OCI-LY7 (cell line): ENCODE measurements around the gene SKIL. TPM values are rescaled to one million over a fixed set of nuclear protein-coding genes. Genes with fewer than 3 reads are reported as not detected.
"Not testable (repeated sequence)": the region's sequence is repeated elsewhere in the genome, so short reads cannot be mapped to it uniquely, and the experiment has no call there.

Experiments
- BruUV-seq: library from RNA; stranded (reverse); fragments of 400-500 nt; replicated peaks from 2 replicates; lab custom pipeline; 2021; lab: Mats Ljungman, UMichigan
- CTCF ChIA-PET: fragments of 300-600 bp; sonication (Branson Sonifier 250); formaldehyde crosslinking; loops from one replicate; lab custom pipeline; 2022; ENCODE audit warnings: antibody characterized with exemption; ENCODE audit not compliant: unreplicated experiment; lab: Charles Lee
- POLR2A ChIA-PET: fragments of 300-600 bp; sonication (Branson Sonifier 250); formaldehyde crosslinking; loops from one replicate; lab custom pipeline; 2022; ENCODE audit warnings: antibody characterized with exemption; lab: Charles Lee
- DNase-seq: peaks from one replicate; pipeline ENCODE4 v3.0.0-alpha.2; 2015; ENCODE audit warnings: low spot score
- H2AFZ ChIP-seq: fragments of 200-600 bp; sonication (generic), shearing (Covaris generic); 2 replicates; pipeline ENCODE4 v1.6.1; 2014; ENCODE audit warnings: mild to moderate bottlenecking, antibody characterized with exemption, low read length, moderate library complexity
- H3K27ac ChIP-seq: fragments of 200-600 bp; sonication (generic); 2 replicates; pipeline ENCODE4 v1.5.1; 2014; ENCODE audit warnings: mixed run types, low read depth, mild to moderate bottlenecking, moderate library complexity, low read length, inconsistent platforms; ENCODE audit not compliant: poor library complexity, severe bottlenecking
- H3K36me3 ChIP-seq: fragments of 200-600 bp; sonication (generic); 2 replicates; pipeline ENCODE4 v1.6.1; 2014; ENCODE audit warnings: mild to moderate bottlenecking, antibody characterized with exemption, low read length, moderate library complexity, mixed read lengths; ENCODE audit not compliant: insufficient read depth
- H3K4me1 ChIP-seq: fragments of 200-600 bp; sonication (generic); 2 replicates; pipeline ENCODE4 v1.5.1; 2014; ENCODE audit warnings: mild to moderate bottlenecking, low read length; ENCODE audit not compliant: insufficient read depth, poor library complexity, severe bottlenecking
- H3K4me2 ChIP-seq: fragments of 200-600 bp; sonication (generic); 2 replicates; pipeline ENCODE4 v1.6.1; 2014; ENCODE audit warnings: mild to moderate bottlenecking, low read length
- H3K4me3 ChIP-seq: fragments of 200-600 bp; sonication (generic); 2 replicates; pipeline ENCODE4 v1.5.1; 2014; ENCODE audit warnings: mild to moderate bottlenecking, low read depth, low read length; ENCODE audit not compliant: poor library complexity, severe bottlenecking
- H3K79me2 ChIP-seq: fragments of 200-600 bp; sonication (generic); 2 replicates; pipeline ENCODE4 v1.6.1; 2016; ENCODE audit warnings: low read depth, mild to moderate bottlenecking, low read length, moderate library complexity, mixed read lengths; ENCODE audit not compliant: insufficient read depth
- H3K9me2 ChIP-seq: fragments of 200-600 bp; sonication (generic); 2 replicates; pipeline ENCODE4 v1.6.1; 2016; ENCODE audit warnings: mild to moderate bottlenecking, low read length, mixed read lengths; ENCODE audit not compliant: insufficient read depth
- H3K9me3 ChIP-seq: fragments of 200-600 bp; sonication (generic); 2 replicates; pipeline ENCODE4 v1.6.1; 2014; ENCODE audit warnings: mild to moderate bottlenecking, mixed run types, low read length, mixed read lengths
- H4K20me1 ChIP-seq: fragments of 200-600 bp; sonication (generic); 2 replicates; pipeline ENCODE4 v1.6.1; 2014; ENCODE audit warnings: mild to moderate bottlenecking, antibody characterized with exemption, low read length, moderate library complexity, mixed read lengths; ENCODE audit not compliant: insufficient read depth
- EZH2phosphoT487 ChIP-seq: fragments of 200-600 bp; sonication (generic); IDR thresholded peaks from 2 replicates; pipeline ENCODE4 v1.6.1; 2018; ENCODE audit warnings: low read depth, borderline replicate concordance, mild to moderate bottlenecking, mixed run types, antibody characterized with exemption, low read length, moderate library complexity, mixed read lengths
- intact Hi-C: fragments of 100-400 bp; cut with micrococcal nuclease; formaldehyde crosslinking; loops from one replicate; pipeline ENCODE4 v1.10.0; 2022; ENCODE audit not compliant: unreplicated experiment
- total RNA-seq, 2 experiments: library from RNA; depleted of rRNA in 1 of 2; stranded (reverse); fragments of >200 nt in 1 of 2; shearing (Covaris generic) in 1 of 2; gene quantifications; 2 replicates each; pipeline ENCODE4 v1.2.3, GENCODE V29; 2014 to 2022
- TF ChIP-seq, protein P1 (sequence below): fragments of 200-600 bp; sonication (generic); conservative IDR thresholded peaks from 2 replicates; pipeline ENCODE4 v1.5.1; 2014; ENCODE audit warnings: mild to moderate bottlenecking, antibody characterized with exemption, low read length, moderate library complexity, mixed read lengths

SKIL gene
- total RNA-seq, 2 experiments from 2014 or later: 60.9 to 86.3 TPM

DNA sequence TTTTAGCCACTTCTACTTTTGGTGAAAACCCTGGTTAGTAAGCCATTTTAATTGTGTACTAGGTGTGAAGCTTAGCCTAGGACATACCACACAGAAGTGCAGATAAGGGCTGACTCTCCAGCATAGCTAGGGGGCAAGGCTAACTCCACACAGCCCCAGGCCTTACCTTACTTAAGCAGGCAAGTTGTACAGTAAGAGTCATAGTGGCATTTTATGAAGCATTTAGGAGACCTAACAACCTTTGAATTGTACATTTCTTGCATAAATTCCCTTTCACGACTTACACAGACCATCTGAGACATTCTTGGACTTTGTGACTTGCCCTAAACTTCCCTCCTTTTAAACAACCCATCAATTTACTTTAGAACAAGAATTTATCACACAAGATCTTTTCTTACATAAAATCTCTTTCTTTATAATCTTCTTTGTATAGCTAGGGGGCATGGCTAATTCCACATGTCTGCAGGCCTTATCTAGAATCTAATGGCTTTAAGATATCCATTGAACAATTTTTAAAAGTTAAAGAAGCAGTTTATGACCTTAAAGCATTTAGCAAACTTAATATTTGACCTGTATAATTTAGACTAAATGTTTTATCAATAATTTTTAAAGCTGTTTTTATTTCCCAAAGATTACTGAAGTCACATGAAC is 18.7 kb upstream of the SKIL start:
- Histone ChIP-seq H3K4me1 (no peaks in the 10 kb centered on the region), H3K4me2 (no peak overlapping the region), H3K9me3 (peaks cover 38% of the 10 kb centered on the region), H4K20me1 (no peaks in the 10 kb centered on the region), H3K79me2 (no peaks in the 10 kb centered on the region), H3K4me3 (no peak overlapping the region), H3K27ac (no peak overlapping the region), H3K9me2 (no peaks in the 10 kb centered on the region), H3K36me3 (no peaks in the 10 kb centered on the region; the same call in 1 of the 2 replicates), H2AFZ (no peak overlapping the region)
- ChIA-PET POLR2A (interaction anchor here (0.7 kb wide), 4 partner anchors 14 to 1472 kb away, joined by 4 to 5 read pairs (median 5); no protein-coding TSS in a partner anchor), CTCF (no interaction called here)
- intact Hi-C loops: no loop called here
- TF ChIP-seq EZH2phosphoT487: no peak
- TF ChIP-seq, protein P1, sequence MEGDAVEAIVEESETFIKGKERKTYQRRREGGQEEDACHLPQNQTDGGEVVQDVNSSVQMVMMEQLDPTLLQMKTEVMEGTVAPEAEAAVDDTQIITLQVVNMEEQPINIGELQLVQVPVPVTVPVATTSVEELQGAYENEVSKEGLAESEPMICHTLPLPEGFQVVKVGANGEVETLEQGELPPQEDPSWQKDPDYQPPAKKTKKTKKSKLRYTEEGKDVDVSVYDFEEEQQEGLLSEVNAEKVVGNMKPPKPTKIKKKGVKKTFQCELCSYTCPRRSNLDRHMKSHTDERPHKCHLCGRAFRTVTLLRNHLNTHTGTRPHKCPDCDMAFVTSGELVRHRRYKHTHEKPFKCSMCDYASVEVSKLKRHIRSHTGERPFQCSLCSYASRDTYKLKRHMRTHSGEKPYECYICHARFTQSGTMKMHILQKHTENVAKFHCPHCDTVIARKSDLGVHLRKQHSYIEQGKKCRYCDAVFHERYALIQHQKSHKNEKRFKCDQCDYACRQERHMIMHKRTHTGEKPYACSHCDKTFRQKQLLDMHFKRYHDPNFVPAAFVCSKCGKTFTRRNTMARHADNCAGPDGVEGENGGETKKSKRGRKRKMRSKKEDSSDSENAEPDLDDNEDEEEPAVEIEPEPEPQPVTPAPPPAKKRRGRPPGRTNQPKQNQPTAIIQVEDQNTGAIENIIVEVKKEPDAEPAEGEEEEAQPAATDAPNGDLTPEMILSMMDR: no peak
- DNase-seq: no peak
- BruUV-seq: no TSS peak

DNA sequence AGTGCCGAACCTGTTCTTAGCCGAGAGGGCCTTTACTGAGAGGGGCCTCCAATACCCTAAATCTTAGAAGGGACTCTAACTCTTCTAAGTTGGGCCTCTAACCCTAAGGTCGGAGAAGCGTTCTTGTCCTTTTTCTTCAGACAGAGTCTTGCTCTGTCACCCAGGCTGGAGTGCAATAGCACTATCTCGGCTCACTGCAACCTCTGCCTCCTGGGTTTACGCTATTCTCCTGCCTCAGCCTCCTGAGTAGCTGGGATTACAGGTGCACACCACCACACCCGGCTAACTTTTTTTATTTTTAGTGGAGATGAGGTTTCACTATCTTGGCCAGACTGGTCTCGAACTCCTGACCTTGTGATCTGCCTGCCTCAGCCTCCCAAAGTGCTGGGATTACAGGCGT is 15.2 kb upstream of the SKIL start:
- H3K9me3 ChIP-seq: peaks cover 34% of the 10 kb centered on the region
- H3K36me3 ChIP-seq, H3K9me2 ChIP-seq, DNase-seq, H3K79me2 ChIP-seq, H3K27ac ChIP-seq, H3K4me3 ChIP-seq, H3K4me1 ChIP-seq, CTCF ChIA-PET, intact Hi-C loops, POLR2A ChIA-PET, H2AFZ ChIP-seq, BruUV-seq, H4K20me1 ChIP-seq, H3K4me2 ChIP-seq: not testable (repeated sequence)

DNA sequence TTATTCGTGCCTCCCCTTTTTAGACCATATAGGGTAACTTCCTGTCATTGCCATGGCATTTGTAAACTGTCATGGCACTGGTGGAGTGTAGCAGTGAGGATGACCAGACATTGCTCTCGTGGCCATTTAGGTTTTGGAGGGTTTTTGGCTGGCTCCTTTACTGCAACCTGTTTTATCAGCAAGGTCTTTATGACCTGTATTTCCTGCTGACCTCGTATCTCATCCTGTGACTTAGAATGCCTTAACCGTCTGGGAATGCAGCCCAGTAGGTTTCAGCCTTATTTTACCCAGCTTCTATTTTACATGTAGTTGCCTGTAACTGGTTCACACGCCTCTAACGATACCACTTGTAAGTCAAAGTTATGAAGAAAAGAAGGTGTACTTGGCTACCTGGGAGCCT is 13.7 kb upstream of the SKIL start:
- intact Hi-C loops, H3K36me3 ChIP-seq, H3K27ac ChIP-seq, H3K4me2 ChIP-seq, DNase-seq, H3K4me1 ChIP-seq, H2AFZ ChIP-seq, BruUV-seq, H3K9me2 ChIP-seq, H3K79me2 ChIP-seq, CTCF ChIA-PET, H4K20me1 ChIP-seq, H3K4me3 ChIP-seq: not testable (repeated sequence)
- POLR2A ChIA-PET: interaction anchor here (0.7 kb wide), 1 partner anchor 110 kb away, joined by 3 read pairs; no protein-coding TSS in a partner anchor
- peaks cover 18% of the 10 kb centered on the region for H3K9me3 ChIP-seq
